RWPE2 (cell line): Measurements from ENCODE around the gene CDHR1.

Experiments used
- ATAC-seq: fragments of 200-7000 bp; cut with Tn5 transposase; 3 replicates; pipeline ENCODE4 v1.9.1; 2021; ENCODE audit warnings: low read depth
- DNase-seq: peaks from one replicate; pipeline ENCODE4 v3.0.0-alpha.2; 2020; ENCODE audit warnings: low spot score
- H3K27ac ChIP-seq: fragments of 450-650 bp; 2 replicates; pipeline ENCODE4 v1.5.1; 2017; ENCODE audit warnings: mild to moderate bottlenecking; ENCODE audit not compliant: poor library complexity, severe bottlenecking
- H3K27me3 ChIP-seq: fragments of 250-450 bp; sonication (Bioruptor Pico); 2 replicates; pipeline ENCODE4 v1.5.1; 2021; ENCODE audit warnings: mild to moderate bottlenecking, moderate library complexity; ENCODE audit not compliant: insufficient read depth, poor library complexity, severe bottlenecking
- H3K36me3 ChIP-seq: fragments of 250-450 bp; sonication (Bioruptor Pico); 2 replicates; pipeline ENCODE4 v1.5.1; 2020; ENCODE audit warnings: low read depth, mild to moderate bottlenecking, moderate library complexity
- H3K4me1 ChIP-seq: fragments of 250-450 bp; sonication (Bioruptor Pico); 2 replicates; pipeline ENCODE4 v1.5.1; 2021; ENCODE audit warnings: mild to moderate bottlenecking, moderate library complexity; ENCODE audit not compliant: insufficient read depth, poor library complexity, severe bottlenecking
- H3K4me3 ChIP-seq: fragments of 250-450 bp; sonication (Bioruptor Pico); 2 replicates; pipeline ENCODE4 v1.5.1; 2021; ENCODE audit warnings: mild to moderate bottlenecking, moderate library complexity; ENCODE audit not compliant: severe bottlenecking
- H3K9me3 ChIP-seq: fragments of 250-450 bp; sonication (Bioruptor Pico); 2 replicates; pipeline ENCODE4 v1.5.1; 2021; ENCODE audit warnings: mild to moderate bottlenecking, moderate library complexity; ENCODE audit not compliant: severe bottlenecking
- CTCF ChIP-seq: fragments of 450-650 bp; IDR thresholded peaks from one replicate; pipeline ENCODE4 v1.5.1; 2017; ENCODE audit warnings: mild to moderate bottlenecking, moderate library complexity; ENCODE audit not compliant: poor library complexity, severe bottlenecking

The CDHR1 gene

GRCh38 chr10:84267503-84268126 is 73.3 kb downstream of the CDHR1 start:
- Histone ChIP-seq H3K36me3 (no peaks in the 10 kb centered on the region), H3K27me3 (peaks cover 3% of the 10 kb centered on the region), H3K4me3 (no peak overlapping the region), H3K27ac (no peak overlapping the region), H3K4me1 (peaks cover 11% of the 10 kb centered on the region), H3K9me3 (no peaks in the 10 kb centered on the region)
- peak; percentile 3 for TF ChIP-seq CTCF
- no peak for ATAC-seq
- DNase-seq: no peak

GRCh38 chr10:84269162-84269561 is 74.8 kb downstream of the CDHR1 start:
- no peak overlapping the region for H3K4me3 ChIP-seq
- H3K9me3 ChIP-seq: no peaks in the 10 kb centered on the region
- H3K27me3 ChIP-seq: peaks cover 2% of the 10 kb centered on the region
- no peaks in the 10 kb centered on the region for H3K36me3 ChIP-seq
- peaks cover 11% of the 10 kb centered on the region for H3K4me1 ChIP-seq
- no peak for DNase-seq
- H3K27ac ChIP-seq: no peak overlapping the region
- no peak for TF ChIP-seq CTCF
- ATAC-seq: no peak
